Naive B cell (primary cell): ENCODE measurements around the gene PNMT. TPM values are rescaled to one million over a fixed set of nuclear protein-coding genes. Genes with fewer than 3 reads are reported as not detected.

Experiments
- ATAC-seq, 2 donors: fragments of 150-1000 bp; cut with Tn5 transposase; 2 replicates each; pipeline ENCODE4 v1.10.0; 2021; ENCODE audit warnings: low read depth in 2 of 2, mild to moderate bottlenecking in 2 of 2, moderate library complexity in 2 of 2
- DNase-seq: peaks from one replicate; pipeline ENCODE4 v3.0.0; 2022
- H3K27ac Mint-ChIP-seq, 6 donors: one replicate each; pipeline ENCODE4 v1.8.0; 2020 to 2022; ENCODE audit warnings: mild to moderate bottlenecking in 6 of 6, mixed read lengths in 6 of 6, moderate library complexity in 5 of 6, inconsistent platforms in 2 of 6
- H3K27me3 Mint-ChIP-seq, 3 donors: one replicate each; pipeline ENCODE4 v1.8.0; 2021 to 2022; ENCODE audit warnings: mixed read lengths in 3 of 3, mild to moderate bottlenecking in 1 of 3
- H3K36me3 Mint-ChIP-seq, 2 donors: one replicate each; pipeline ENCODE4 v1.8.0; 2020 to 2022; ENCODE audit warnings: mixed read lengths in 2 of 2, inconsistent platforms in 1 of 2, mild to moderate bottlenecking in 1 of 2
- H3K4me1 Mint-ChIP-seq, 3 donors: one replicate each; pipeline ENCODE4 v1.8.0; 2020 to 2022; ENCODE audit warnings: mixed read lengths in 3 of 3, inconsistent platforms in 1 of 3, mild to moderate bottlenecking in 1 of 3, moderate library complexity in 1 of 3
- H3K4me3 Mint-ChIP-seq, 8 donors: one replicate each; pipeline ENCODE4 v1.8.0; 2020 to 2022; ENCODE audit warnings: mild to moderate bottlenecking in 8 of 8, mixed read lengths in 8 of 8, moderate library complexity in 8 of 8, inconsistent platforms in 2 of 8
- H3K9me3 Mint-ChIP-seq, 7 donors: one replicate each; pipeline ENCODE4 v1.8.0; 2020 to 2022; ENCODE audit warnings: mixed read lengths in 7 of 7, mild to moderate bottlenecking in 5 of 7, inconsistent platforms in 2 of 7, moderate library complexity in 1 of 7
- polyA plus RNA-seq, 6 donors: library from polyadenylated mRNA; unstranded; fragments of 300-500 nt; fragmentation: Illumina TruSeq; gene quantifications; one replicate each; pipeline ENCODE4 v1.2.3, GENCODE V29; 2021; ENCODE audit warnings: low read depth in 6 of 6

The PNMT gene
- polyA plus RNA-seq, 6 donors from 2014 or later: not detected

GRCh38 chr17:39671651-39672521, 3.6 kb downstream of the PNMT start:
- Mint-ChIP-seq H3K36me3 (no peaks in the 10 kb centered on the region), H3K4me1 (peaks cover 52 to 55% (median 54%) of the 10 kb centered on the region in 3 donors), H3K27me3 (peaks cover 5 to 16% (median 10%) of the 10 kb centered on the region in 3 donors), H3K9me3 (no peaks in the 10 kb centered on the region), H3K27ac (peak overlapping the region in 4 of 6 donors; percentile 26 to 52 (median 43)), H3K4me3 (peak overlapping the region in 2 of 8 donors; percentile 40 to 43)
- no peak for DNase-seq
- no peak for ATAC-seq

GRCh38 chr17:39672522-39673334, 4.5 kb downstream of the PNMT start:
- ATAC-seq (no peak), DNase-seq (no peak)
- Mint-ChIP-seq H3K4me3 (peak overlapping the region in 3 of 8 donors; percentile 16 to 74 (median 43)), H3K36me3 (no peaks in the 10 kb centered on the region), H3K9me3 (no peaks in the 10 kb centered on the region), H3K4me1 (peaks cover 57 to 61% (median 60%) of the 10 kb centered on the region in 3 donors), H3K27me3 (peaks cover 5 to 13% (median 10%) of the 10 kb centered on the region in 3 donors), H3K27ac (peak overlapping the region in 2 of 6 donors; percentile 65 to 98)

- H3K4me3 Mint-ChIP-seq: peak overlapping the region in 2 of 8 donors; percentile 16 to 37
- peak overlapping the region in 2 of 6 donors; percentile 86 to 98 for H3K27ac Mint-ChIP-seq
- no peaks in the 10 kb centered on the region for H3K9me3 Mint-ChIP-seq
- H3K4me1 Mint-ChIP-seq: peaks cover 58 to 65% (median 64%) of the 10 kb centered on the region in 3 donors
- no peak for ATAC-seq
- H3K36me3 Mint-ChIP-seq: no peaks in the 10 kb centered on the region
- DNase-seq: no peak
- H3K27me3 Mint-ChIP-seq: peaks cover 4 to 10% (median 6%) of the 10 kb centered on the region in 3 donors
These were observed 5.3 kb downstream of the PNMT start for GRCh38 chr17:39673335-39674081.

- Mint-ChIP-seq H3K36me3 (no peaks in the 10 kb centered on the region), H3K4me1 (peaks cover 60 to 68% (median 67%) of the 10 kb centered on the region in 3 donors), H3K27ac (peak overlapping the region in 3 of 6 donors; percentile 76 to 98 (median 86)), H3K9me3 (no peaks in the 10 kb centered on the region), H3K4me3 (no peak overlapping the region), H3K27me3 (peaks cover 0 to 3% (median 0%) of the 10 kb centered on the region in 3 donors)
- DNase-seq: no peak
- ATAC-seq: no peak
These were observed 5.9 kb downstream of the PNMT start for GRCh38 chr17:39674179-39674578.

- Mint-ChIP-seq H3K9me3 (no peaks in the 10 kb centered on the region), H3K27me3 (no peaks in the 10 kb centered on the region), H3K27ac (peak overlapping the region in 4 of 6 donors; percentile 76 to 98 (median 85)), H3K36me3 (no peaks in the 10 kb centered on the region), H3K4me1 (peaks cover 66 to 75% (median 69%) of the 10 kb centered on the region in 3 donors), H3K4me3 (peak overlapping the region; percentile 5 to 88 (median 56))
- DNase-seq: peak; percentile 53
- ATAC-seq: peak; percentile 43 to 51
These were observed 6.6 kb downstream of the PNMT start for GRCh38 chr17:39674702-39675389.

GRCh38 chr17:39675390-39676082, 7.3 kb downstream of the PNMT start:
- Mint-ChIP-seq H3K9me3 (no peaks in the 10 kb centered on the region), H3K27ac (peak overlapping the region; percentile 79 to 98 (median 90)), H3K27me3 (no peaks in the 10 kb centered on the region), H3K36me3 (no peaks in the 10 kb centered on the region), H3K4me3 (peak overlapping the region in 7 of 8 donors; percentile 33 to 88 (median 63)), H3K4me1 (peaks cover 73 to 81% (median 73%) of the 10 kb centered on the region in 3 donors)
- DNase-seq (no peak), ATAC-seq (no peak)

- peak overlapping the region; percentile 33 to 82 (median 66) for H3K4me3 Mint-ChIP-seq
- DNase-seq (peak; percentile 54), ATAC-seq (peak; percentile 60 to 68)
- peak overlapping the region; percentile 38 to 98 (median 76) for H3K27ac Mint-ChIP-seq
- no peaks in the 10 kb centered on the region for H3K27me3 Mint-ChIP-seq
- no peaks in the 10 kb centered on the region for H3K9me3 Mint-ChIP-seq
- H3K4me1 Mint-ChIP-seq: peaks cover 80 to 84% (median 80%) of the 10 kb centered on the region in 3 donors
- no peaks in the 10 kb centered on the region for H3K36me3 Mint-ChIP-seq
These were observed 8.1 kb downstream of the PNMT start for GRCh38 chr17:39676198-39676819.

- Mint-ChIP-seq H3K36me3 (no peaks in the 10 kb centered on the region), H3K4me3 (peak overlapping the region; percentile 19 to 84 (median 62)), H3K9me3 (no peaks in the 10 kb centered on the region), H3K27me3 (no peaks in the 10 kb centered on the region), H3K4me1 (peaks cover 74 to 79% (median 79%) of the 10 kb centered on the region in 3 donors), H3K27ac (peak overlapping the region; percentile 46 to 98 (median 72))
- no peak for DNase-seq
- no peak for ATAC-seq
These were observed 8.8 kb downstream of the PNMT start for GRCh38 chr17:39677072-39677471.

- no peaks in the 10 kb centered on the region for H3K9me3 Mint-ChIP-seq
- ATAC-seq (no peak), DNase-seq (no peak)
- peak overlapping the region; percentile 69 to 98 (median 91) for H3K27ac Mint-ChIP-seq
- peaks cover 71 to 76% (median 72%) of the 10 kb centered on the region in 3 donors for H3K4me1 Mint-ChIP-seq
- H3K4me3 Mint-ChIP-seq: peak overlapping the region; percentile 19 to 84 (median 62)
- H3K27me3 Mint-ChIP-seq: no peaks in the 10 kb centered on the region
- H3K36me3 Mint-ChIP-seq: peaks cover 0 to 2% of the 10 kb centered on the region in 2 donors
These were observed 9.5 kb downstream of the PNMT start for GRCh38 chr17:39677542-39678339.

GRCh38 chr17:39678340-39679116, 10.3 kb downstream of the PNMT start:
- H3K4me3 Mint-ChIP-seq: peak overlapping the region in 6 of 8 donors; percentile 32 to 91 (median 75)
- H3K27me3 Mint-ChIP-seq: no peaks in the 10 kb centered on the region
- peaks cover 5 to 10% of the 10 kb centered on the region in 2 donors for H3K36me3 Mint-ChIP-seq
- no peaks in the 10 kb centered on the region for H3K9me3 Mint-ChIP-seq
- no peak for DNase-seq
- H3K4me1 Mint-ChIP-seq: peaks cover 71 to 75% (median 72%) of the 10 kb centered on the region in 3 donors
- ATAC-seq: no peak
- peak overlapping the region; percentile 92 to 98 (median 96) for H3K27ac Mint-ChIP-seq
